ENCODE data around the gene SLC12A8.

SLC12A8 gene

DNA sequence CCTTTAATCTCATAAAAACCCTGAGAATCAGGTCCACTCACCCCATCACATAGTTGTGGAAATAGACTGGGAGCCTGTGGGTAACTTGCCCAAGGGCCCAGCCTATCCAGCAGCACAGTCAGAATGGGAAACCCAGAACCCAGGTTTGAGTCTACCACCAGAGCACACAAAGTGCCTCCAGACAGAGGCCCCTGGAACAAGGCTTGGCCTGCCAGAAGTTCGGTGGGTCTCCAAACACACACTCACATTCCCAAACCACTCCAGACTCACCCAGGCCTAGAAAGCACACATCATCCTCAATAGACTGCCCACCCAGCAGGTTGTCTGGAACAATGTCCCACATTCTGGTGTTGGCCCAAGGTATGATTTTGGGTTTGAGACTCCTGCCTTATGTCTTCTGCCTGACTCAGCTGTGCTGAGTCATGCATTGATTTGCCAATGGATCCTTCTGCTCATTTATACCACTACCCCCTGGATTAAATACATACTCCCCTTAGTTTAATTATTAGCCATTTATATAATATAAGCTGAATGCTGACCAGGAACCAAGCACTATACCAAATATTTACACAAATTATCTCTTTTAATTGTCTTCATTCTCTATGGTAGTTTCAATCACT lies 4.5 kb downstream of the SLC12A8 start:
- peak overlapping the region; percentile 56 for H3K27ac ChIP-seq
- TF ChIP-seq, protein P1, sequence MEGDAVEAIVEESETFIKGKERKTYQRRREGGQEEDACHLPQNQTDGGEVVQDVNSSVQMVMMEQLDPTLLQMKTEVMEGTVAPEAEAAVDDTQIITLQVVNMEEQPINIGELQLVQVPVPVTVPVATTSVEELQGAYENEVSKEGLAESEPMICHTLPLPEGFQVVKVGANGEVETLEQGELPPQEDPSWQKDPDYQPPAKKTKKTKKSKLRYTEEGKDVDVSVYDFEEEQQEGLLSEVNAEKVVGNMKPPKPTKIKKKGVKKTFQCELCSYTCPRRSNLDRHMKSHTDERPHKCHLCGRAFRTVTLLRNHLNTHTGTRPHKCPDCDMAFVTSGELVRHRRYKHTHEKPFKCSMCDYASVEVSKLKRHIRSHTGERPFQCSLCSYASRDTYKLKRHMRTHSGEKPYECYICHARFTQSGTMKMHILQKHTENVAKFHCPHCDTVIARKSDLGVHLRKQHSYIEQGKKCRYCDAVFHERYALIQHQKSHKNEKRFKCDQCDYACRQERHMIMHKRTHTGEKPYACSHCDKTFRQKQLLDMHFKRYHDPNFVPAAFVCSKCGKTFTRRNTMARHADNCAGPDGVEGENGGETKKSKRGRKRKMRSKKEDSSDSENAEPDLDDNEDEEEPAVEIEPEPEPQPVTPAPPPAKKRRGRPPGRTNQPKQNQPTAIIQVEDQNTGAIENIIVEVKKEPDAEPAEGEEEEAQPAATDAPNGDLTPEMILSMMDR (conservative IDR thresholded peaks at IDR 0.05): no peak
- TF ChIP-seq ZFX (IDR thresholded peaks at IDR 0.05): no peak

- peak overlapping the region; percentile 56 for H3K27ac ChIP-seq
- TF ChIP-seq, protein P1 (conservative IDR thresholded peaks at IDR 0.05): no peak
- TF ChIP-seq ZFX (IDR thresholded peaks at IDR 0.05): no peak
Observed at GRCh38 chr3:125207507-125207906, 5.0 kb downstream of the SLC12A8 start.

DNA sequence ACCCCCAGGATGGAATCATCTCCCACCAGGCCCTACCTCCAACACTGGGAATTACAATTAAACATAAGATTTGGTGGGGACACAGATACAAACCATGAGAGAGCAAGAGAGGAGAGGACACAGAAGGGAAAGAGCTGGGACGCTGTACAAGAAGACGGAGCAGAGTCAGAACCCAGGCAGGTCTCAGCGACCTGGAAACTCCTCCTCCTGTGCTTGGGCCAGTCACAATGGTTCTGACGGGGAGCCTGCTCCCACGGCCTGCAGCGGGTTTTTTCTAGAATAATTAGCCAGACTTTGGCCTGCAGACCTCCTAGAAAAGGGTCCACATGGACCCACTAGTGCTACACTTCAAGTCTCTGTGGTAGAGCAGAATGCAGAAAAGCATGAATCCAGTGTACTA lies 5.6 kb downstream of the SLC12A8 start:
- peak overlapping the region; percentile 56; the same call in 1 of the 2 replicates for H3K27ac ChIP-seq
- TF ChIP-seq, protein P1 (conservative IDR thresholded peaks at IDR 0.05): no peak
- TF ChIP-seq ZFX (IDR thresholded peaks at IDR 0.05): no peak

DNA sequence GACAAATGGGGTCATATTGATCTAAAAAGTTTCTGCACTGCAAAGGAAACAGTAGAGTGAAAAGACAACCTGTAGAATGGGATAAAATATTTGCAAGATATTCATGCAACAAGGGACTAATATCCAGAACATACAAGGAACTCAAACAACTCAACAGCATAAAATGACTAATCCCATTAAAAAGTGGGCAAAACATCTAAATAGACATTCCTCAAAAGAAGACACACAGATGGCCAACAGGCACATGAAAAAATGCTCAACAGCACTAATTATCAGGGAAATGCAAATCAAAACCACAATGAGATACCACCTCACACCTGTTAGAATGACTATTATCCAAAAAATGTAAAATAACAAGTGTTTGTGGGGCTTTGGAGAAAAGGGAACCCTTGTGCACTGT lies 8.8 kb downstream of the SLC12A8 start:
- no peak for TF ChIP-seq ZFX (IDR thresholded peaks at IDR 0.05)
- TF ChIP-seq, protein P1 (conservative IDR thresholded peaks at IDR 0.05): no peak
- H3K27ac ChIP-seq: no peak overlapping the region

DNA sequence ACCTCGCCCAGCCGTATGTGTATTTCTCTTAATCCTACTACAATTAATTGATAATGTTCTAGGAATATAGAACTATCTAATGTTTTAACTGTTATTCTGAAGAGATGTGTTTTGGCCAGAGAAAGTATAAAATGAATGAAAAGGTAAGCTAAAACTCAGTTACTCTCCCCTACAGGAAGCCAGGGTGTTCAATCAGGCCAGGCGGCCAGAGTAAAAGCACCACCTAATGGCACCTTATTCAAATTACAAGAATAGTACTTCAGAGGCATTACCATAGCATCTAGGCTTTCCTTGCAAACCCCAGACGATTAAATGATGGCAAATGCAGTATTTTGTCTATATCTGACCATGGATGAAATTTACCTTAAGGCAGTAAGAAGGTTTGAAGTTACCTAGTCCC lies 10.4 kb downstream of the SLC12A8 start:
- TF ChIP-seq, protein P1 (conservative IDR thresholded peaks at IDR 0.05): peak; percentile 60
- TF ChIP-seq ZFX (IDR thresholded peaks at IDR 0.05): no peak
- no peak overlapping the region for H3K27ac ChIP-seq

- TF ChIP-seq, protein P1 (conservative IDR thresholded peaks at IDR 0.05): no peak
- TF ChIP-seq ZFX (IDR thresholded peaks at IDR 0.05): no peak
- H3K27ac ChIP-seq: no peak overlapping the region
Observed at GRCh38 chr3:125200731-125201139, 11.8 kb downstream of the SLC12A8 start.

- no peak for TF ChIP-seq ZFX (IDR thresholded peaks at IDR 0.05)
- TF ChIP-seq, protein P1 (conservative IDR thresholded peaks at IDR 0.05): no peak
- no peak overlapping the region for H3K27ac ChIP-seq
Observed at GRCh38 chr3:125194849-125195601, 17.5 kb downstream of the SLC12A8 start.

Data from C4-2B (cell line).